NB4 (cell line): Measurements from ENCODE around the gene MTCH1.

Source experiments
- MYC ChIP-seq: IDR thresholded peaks from 2 replicates; pipeline ENCODE4 v1.6.1; 2011; ENCODE audit warnings: low read depth, low read length
- TF ChIP-seq, protein P1 (sequence below): IDR thresholded peaks from one replicate; pipeline ENCODE4 v1.5.1; 2012; ENCODE audit warnings: low read depth, low read length

DNA sequence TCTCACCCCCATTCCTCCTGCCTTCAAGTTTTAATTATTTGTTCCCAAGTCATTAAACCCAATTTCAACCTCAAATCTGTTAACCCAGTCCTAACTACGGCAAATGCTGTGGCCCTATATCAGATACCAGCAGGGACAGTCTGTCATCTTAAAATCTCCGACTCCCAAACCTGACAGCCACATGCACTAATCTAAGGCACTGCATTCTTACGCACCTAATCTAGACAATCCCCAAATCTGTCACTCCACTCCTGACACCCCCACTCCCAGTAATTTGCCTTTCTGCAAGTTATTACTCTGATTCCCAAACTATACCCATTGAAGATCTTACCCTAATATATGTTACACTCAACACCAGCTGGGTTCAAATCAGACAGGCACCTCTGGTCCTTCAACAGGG lies 2.5 kb downstream of the MTCH1 start:
- no peak for TF ChIP-seq MYC
- TF ChIP-seq, protein P1, sequence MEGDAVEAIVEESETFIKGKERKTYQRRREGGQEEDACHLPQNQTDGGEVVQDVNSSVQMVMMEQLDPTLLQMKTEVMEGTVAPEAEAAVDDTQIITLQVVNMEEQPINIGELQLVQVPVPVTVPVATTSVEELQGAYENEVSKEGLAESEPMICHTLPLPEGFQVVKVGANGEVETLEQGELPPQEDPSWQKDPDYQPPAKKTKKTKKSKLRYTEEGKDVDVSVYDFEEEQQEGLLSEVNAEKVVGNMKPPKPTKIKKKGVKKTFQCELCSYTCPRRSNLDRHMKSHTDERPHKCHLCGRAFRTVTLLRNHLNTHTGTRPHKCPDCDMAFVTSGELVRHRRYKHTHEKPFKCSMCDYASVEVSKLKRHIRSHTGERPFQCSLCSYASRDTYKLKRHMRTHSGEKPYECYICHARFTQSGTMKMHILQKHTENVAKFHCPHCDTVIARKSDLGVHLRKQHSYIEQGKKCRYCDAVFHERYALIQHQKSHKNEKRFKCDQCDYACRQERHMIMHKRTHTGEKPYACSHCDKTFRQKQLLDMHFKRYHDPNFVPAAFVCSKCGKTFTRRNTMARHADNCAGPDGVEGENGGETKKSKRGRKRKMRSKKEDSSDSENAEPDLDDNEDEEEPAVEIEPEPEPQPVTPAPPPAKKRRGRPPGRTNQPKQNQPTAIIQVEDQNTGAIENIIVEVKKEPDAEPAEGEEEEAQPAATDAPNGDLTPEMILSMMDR = no peak
